ENCODE measurements around the gene PCGF1. TPM values are rescaled to one million over a fixed set of nuclear protein-coding genes. Genes with fewer than 3 reads are reported as not detected.
A peak's percentile ranks its signal among the peaks of the same experiment; 100 is the strongest.

The PCGF1 gene
- total RNA-seq, 2 experiments from 2014 or later, result 23.0 to 31.4 TPM

GRCh38 chr2:74500578-74500946 is 6.9 kb downstream of the PCGF1 start:
- Mint-ChIP-seq H3K27me3 (peaks cover 46% of the 10 kb centered on the region), H3K36me3 (ENCODE audit: low read depth) (peaks cover 50% of the 10 kb centered on the region), H3K4me1 (peaks cover 63% of the 10 kb centered on the region), H3K27ac (no peak overlapping the region), H3K4me3 (no peak overlapping the region), H3K9me3 (no peaks in the 10 kb centered on the region)
- POLR2A ChIA-PET, result interaction anchor here (1.5 to 5.7 kb wide), 7 partner anchors 9 to 322 kb away, joined by 4 to 57 read pairs (median 12); partner anchors contain the start of genes AUP1, CCDC142, DQX1 and HTRA2
- CTCF ChIA-PET, result interaction anchor here (0.9 to 2.5 kb wide), 8 partner anchors 17 to 87 kb away, joined by 3 to 9 read pairs (median 4); partner anchors contain the start of genes CCDC142, HTRA2, TTC31 and WBP1
- DNase-seq, result no peak

- peaks cover 58% of the 10 kb centered on the region for H3K4me1 Mint-ChIP-seq
- ChIA-PET CTCF (interaction anchor here (1.0 to 2.5 kb wide), 7 partner anchors 17 to 87 kb away, joined by 3 to 9 read pairs (median 5); partner anchors contain the start of genes CCDC142, HTRA2, TTC31 and WBP1), POLR2A (interaction anchor here (1.5 to 5.7 kb wide), 7 partner anchors 9 to 322 kb away, joined by 4 to 57 read pairs (median 12); partner anchors contain the start of genes AUP1, CCDC142, DQX1 and HTRA2)
- peaks cover 50% of the 10 kb centered on the region for H3K36me3 Mint-ChIP-seq (ENCODE audit: low read depth)
- peaks cover 46% of the 10 kb centered on the region for H3K27me3 Mint-ChIP-seq
- no peak overlapping the region for H3K27ac Mint-ChIP-seq
- H3K9me3 Mint-ChIP-seq, result no peaks in the 10 kb centered on the region
- H3K4me3 Mint-ChIP-seq, result peak overlapping the region; percentile 30
- DNase-seq, result no peak
Observed at GRCh38 chr2:74499940-74500577, 7.4 kb downstream of the PCGF1 start.

- H3K27ac Mint-ChIP-seq, result peak within 1 kb of the TSS; percentile 77
- H3K27me3 Mint-ChIP-seq, result peaks cover 45% of the 10 kb centered on the region
- DNase-seq, result peak; percentile 47
- H3K36me3 Mint-ChIP-seq (ENCODE audit: low read depth), result peaks cover 44% of the 10 kb centered on the region
- H3K4me1 Mint-ChIP-seq, result peaks cover 51% of the 10 kb centered on the region
- ChIA-PET CTCF (interaction anchor here (0.9 to 1.7 kb wide), 4 partner anchors 16 to 88 kb away, joined by 3 to 7 read pairs (median 4); partner anchors contain the start of genes CCDC142, HTRA2 and TTC31), POLR2A (interaction anchor here (1.0 to 5.7 kb wide), 9 partner anchors 8 to 42 kb away, joined by 3 to 57 read pairs (median 11); partner anchors contain the start of genes AUP1, CCDC142, DQX1 and HTRA2)
- H3K9me3 Mint-ChIP-seq, result no peaks in the 10 kb centered on the region
- H3K4me3 Mint-ChIP-seq, result peak within 1 kb of the TSS; percentile 80
Observed at GRCh38 chr2:74499267-74499939, 8.1 kb downstream of the PCGF1 start, which contains the start of gene LBX2. TSS of gene LBX2 (minus strand) at chr2:74499603. CDS start at chr2:74499537, 66 bp downstream.

GRCh38 chr2:74498500-74499266 is 8.8 kb downstream of the PCGF1 start:
- DNase-seq, result peak; percentile 60
- no peaks in the 10 kb centered on the region for H3K9me3 Mint-ChIP-seq
- H3K36me3 Mint-ChIP-seq (ENCODE audit: low read depth), result peaks cover 45% of the 10 kb centered on the region
- H3K27me3 Mint-ChIP-seq, result peaks cover 45% of the 10 kb centered on the region
- H3K4me1 Mint-ChIP-seq, result peaks cover 44% of the 10 kb centered on the region
- peak overlapping the region; percentile 80 for H3K4me3 Mint-ChIP-seq
- ChIA-PET POLR2A (interaction anchor here (0.8 to 5.7 kb wide), 12 partner anchors 8 to 57 kb away, joined by 3 to 57 read pairs (median 6); partner anchors contain the start of genes AUP1, CCDC142, DOK1 and DQX1), CTCF (interaction anchor here (0.6 to 3.3 kb wide), 4 partner anchors 9 to 47 kb away, joined by 3 to 10 read pairs (median 5); partner anchors contain the start of genes CCDC142 and TTC31)
- H3K27ac Mint-ChIP-seq, result peak overlapping the region; percentile 77

GRCh38 chr2:74497777-74498499 is 9.6 kb downstream of the PCGF1 start:
- Mint-ChIP-seq H3K9me3 (no peaks in the 10 kb centered on the region), H3K4me1 (peaks cover 38% of the 10 kb centered on the region), H3K4me3 (peak overlapping the region; percentile 80), H3K36me3 (ENCODE audit: low read depth) (peaks cover 45% of the 10 kb centered on the region), H3K27ac (peak overlapping the region; percentile 77), H3K27me3 (peaks cover 40% of the 10 kb centered on the region)
- ChIA-PET POLR2A (interaction anchor here (0.8 to 5.7 kb wide), 11 partner anchors 9 to 58 kb away, joined by 3 to 57 read pairs (median 5); partner anchors contain the start of genes AUP1, CCDC142, DOK1 and HTRA2), CTCF (interaction anchor here (0.6 to 3.3 kb wide), 4 partner anchors 9 to 46 kb away, joined by 3 to 10 read pairs (median 5); partner anchors contain the start of genes CCDC142 and TTC31)
- peak; percentile 52 for DNase-seq

- Mint-ChIP-seq H3K9me3 (no peaks in the 10 kb centered on the region), H3K27me3 (peaks cover 34% of the 10 kb centered on the region), H3K36me3 (ENCODE audit: low read depth) (peaks cover 50% of the 10 kb centered on the region), H3K4me1 (peaks cover 31% of the 10 kb centered on the region), H3K4me3 (peak overlapping the region; percentile 80), H3K27ac (peak overlapping the region; percentile 10)
- POLR2A ChIA-PET, result interaction anchor here (0.9 to 5.7 kb wide), 9 partner anchors 10 to 57 kb away, joined by 3 to 57 read pairs (median 7); partner anchors contain the start of genes AUP1, CCDC142, DOK1 and HTRA2
- CTCF ChIA-PET, result interaction anchor here (0.6 to 3.3 kb wide), 5 partner anchors 8 to 92 kb away, joined by 3 to 10 read pairs (median 4); partner anchors contain the start of genes CCDC142 and TTC31
- DNase-seq, result no peak
Observed at GRCh38 chr2:74496997-74497776, 10.3 kb downstream of the PCGF1 start.

- ChIA-PET CTCF (interaction anchor here (3.3 kb wide), 1 partner anchor 12 kb away, joined by 10 read pairs; the partner anchor contains the start of genes CCDC142 and TTC31), POLR2A (interaction anchor here (1.0 to 4.8 kb wide), 3 partner anchors 12 to 34 kb away, joined by 3 to 31 read pairs (median 4); partner anchors contain the start of genes AUP1, CCDC142, HTRA2 and TTC31)
- H3K9me3 Mint-ChIP-seq, result no peaks in the 10 kb centered on the region
- H3K27me3 Mint-ChIP-seq, result peaks cover 17% of the 10 kb centered on the region
- H3K4me1 Mint-ChIP-seq, result peaks cover 27% of the 10 kb centered on the region
- DNase-seq, result no peak
- no peak overlapping the region for H3K4me3 Mint-ChIP-seq
- peaks cover 51% of the 10 kb centered on the region for H3K36me3 Mint-ChIP-seq (ENCODE audit: low read depth)
- no peak overlapping the region for H3K27ac Mint-ChIP-seq
Observed at GRCh38 chr2:74495440-74495839, 12.1 kb downstream of the PCGF1 start.

- Mint-ChIP-seq H3K36me3 (ENCODE audit: low read depth) (peaks cover 46% of the 10 kb centered on the region), H3K27ac (no peak overlapping the region), H3K4me3 (no peak overlapping the region), H3K27me3 (peaks cover 3% of the 10 kb centered on the region), H3K4me1 (peaks cover 14% of the 10 kb centered on the region), H3K9me3 (no peaks in the 10 kb centered on the region)
- ChIA-PET POLR2A (interaction anchor here (0.9 to 3.3 kb wide), 4 partner anchors 10 to 37 kb away, joined by 3 to 16 read pairs (median 6); partner anchors contain the start of genes CCDC142 and TTC31), CTCF (interaction anchor here (0.5 to 2.3 kb wide), 6 partner anchors 10 to 345 kb away, joined by 3 to 7 read pairs (median 5); partner anchors contain the start of genes CCDC142 and TTC31)
- no peak for DNase-seq
Observed at GRCh38 chr2:74493546-74493945, 13.9 kb downstream of the PCGF1 start.

GRCh38 chr2:74491648-74492544 is 15.6 kb downstream of the PCGF1 start:
- H3K4me3 Mint-ChIP-seq, result no peak overlapping the region
- H3K4me1 Mint-ChIP-seq, result peaks cover 3% of the 10 kb centered on the region
- no peaks in the 10 kb centered on the region for H3K9me3 Mint-ChIP-seq
- ChIA-PET CTCF (interaction anchor here (1.1 to 2.3 kb wide), 2 partner anchors 9 to 97 kb away, joined by 5 to 6 read pairs; partner anchors contain the start of genes CCDC142 and TTC31), POLR2A (interaction anchor here (3.3 kb wide), 1 partner anchor 9 kb away, joined by 16 read pairs; the partner anchor contains the start of genes CCDC142 and TTC31)
- no peak for DNase-seq
- H3K27me3 Mint-ChIP-seq, result no peaks in the 10 kb centered on the region
- H3K27ac Mint-ChIP-seq, result no peak overlapping the region
- H3K36me3 Mint-ChIP-seq (ENCODE audit: low read depth), result peaks cover 44% of the 10 kb centered on the region

GRCh38 chr2:74489906-74490305 is 17.6 kb downstream of the PCGF1 start:
- Mint-ChIP-seq H3K27ac (no peak overlapping the region), H3K9me3 (no peaks in the 10 kb centered on the region), H3K4me1 (peaks cover 11% of the 10 kb centered on the region), H3K4me3 (no peak overlapping the region), H3K36me3 (ENCODE audit: low read depth) (peaks cover 51% of the 10 kb centered on the region), H3K27me3 (no peaks in the 10 kb centered on the region)
- POLR2A ChIA-PET, result no interaction called here
- CTCF ChIA-PET, result interaction anchor here (1.3 kb wide), 1 partner anchor 8 kb away, joined by 5 read pairs; no protein-coding TSS in a partner anchor
- DNase-seq, result no peak
